Activated CD4-positive, alpha-beta T cell treated with anti-CD3 and anti-CD28 coated beads for 48 hours (primary cell): ENCODE results near the gene ZBTB48.
"Not testable (repeated sequence)": the region's sequence is repeated elsewhere in the genome, so short reads cannot be mapped to it uniquely, and the experiment has no call there.

ENCODE experiments used
- DNase-seq: peaks from one replicate; pipeline ENCODE4 v3.0.0-alpha.2; 2020

ZBTB48 gene

GRCh38 chr1:6635910-6636760 is 56.3 kb downstream of the ZBTB48 start:
- DNase-seq: no peak

- not testable (repeated sequence) for DNase-seq
Measured at GRCh38 chr1:6636778-6637177, 57.0 kb downstream of the ZBTB48 start.

GRCh38 chr1:6637770-6638169 is 58.0 kb downstream of the ZBTB48 start:
- DNase-seq: no peak

GRCh38 chr1:6638226-6638625 is 58.4 kb downstream of the ZBTB48 start:
- DNase-seq: no peak
